ENCODE results near the gene MACROD2. TPM values are rescaled to one million over a fixed set of nuclear protein-coding genes. Genes with fewer than 3 reads are reported as not detected.

MACROD2 gene
- polyA plus RNA-seq, 2 of the 4 experiments (the other 2 are of a cell fraction) = 0.96 to 1.3 TPM

DNA sequence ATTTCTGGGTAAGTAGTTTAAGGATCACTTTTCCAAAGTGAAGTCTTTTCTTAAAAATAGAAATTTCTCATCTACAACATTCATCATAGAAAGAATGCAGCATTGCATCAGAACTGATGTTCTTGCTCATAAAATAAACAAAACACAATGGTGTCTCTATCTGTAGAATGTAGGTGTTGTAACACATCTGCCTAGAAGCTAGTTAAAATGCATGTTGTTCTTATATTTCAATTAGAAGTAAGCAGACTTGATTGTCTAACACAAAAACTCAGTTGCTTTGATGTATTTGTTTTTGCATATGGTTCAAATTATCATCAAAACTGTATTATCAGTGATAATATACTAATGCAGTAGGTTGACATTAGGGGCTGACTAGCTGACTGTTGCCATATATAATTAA is 996.8 kb downstream of the MACROD2 start:
- Histone ChIP-seq H3K9me3 (peaks cover 17% of the 10 kb centered on the region; the same call in 2 of the 3 replicates), H3K27ac (peak overlapping the region; percentile 55 to 74; a peak in 5 of 6 replicates), H3K4me2 (peak overlapping the region; percentile 39), H3K4me3 (no peak overlapping the region), H3K4me1 (peaks cover 35% of the 10 kb centered on the region)
- POLR2A ChIA-PET = no interaction called here
- DNase-seq (ENCODE audit: low read depth in 1 of 2, low spot score in 1 of 2) (peak; percentile 38 to 69), ATAC-seq (peak; percentile 67 to 71; a peak in 5 of 6 replicates), FAIRE-seq (no peak)
- CTCF ChIA-PET = no interaction called here
- TF ChIP-seq EP300 (IDR thresholded peaks at IDR 0.05) (peak in 1 of 2 experiments; percentile 67; a peak in 1 of 5 replicates), CBX8 (IDR thresholded peaks at IDR 0.05) (no peak), SMC3 (IDR thresholded peaks at IDR 0.05) (peak; percentile 31; the same call in 1 of the 3 replicates), KDM1A (IDR thresholded peaks at IDR 0.05; ENCODE audit: low read depth) (no peak), POLR2A (IDR thresholded peaks at IDR 0.05; ENCODE audit: low read length) (no peak), RCOR1 (IDR thresholded peaks at IDR 0.05; ENCODE audit: low read depth, low read length) (no peak), HOXB13 (CRISPR knock-in tag; IDR thresholded peaks at IDR 0.05; ENCODE audit: low read depth) (no peak), SREBF2 (IDR thresholded peaks at IDR 0.05) (no peak), HDAC2 (IDR thresholded peaks at IDR 0.05) (no peak), RAD21 (conservative IDR thresholded peaks at IDR 0.05 in 1 of 2, IDR thresholded peaks at IDR 0.05 in 1 of 2) (no peak; a peak in 1 of 5 replicates), FOSL2 (IDR thresholded peaks at IDR 0.05) (0 out of 2 replicates have a peak, but pooled peaks have one; percentile 24), FOSL2 (CRISPR knock-in tag; IDR thresholded peaks at IDR 0.05) (peak; percentile 88), GATA3 (IDR thresholded peaks at IDR 0.05; ENCODE audit: borderline replicate concordance) (peak; percentile 73), MAFK (IDR thresholded peaks at IDR 0.05; ENCODE audit: partially characterized antibody) (no peak), ZFP36 (IDR thresholded peaks at IDR 0.05; ENCODE audit: borderline replicate concordance, partially characterized antibody) (no peak), HOXB5 (CRISPR knock-in tag; IDR thresholded peaks at IDR 0.05) (no peak), CBX2 (IDR thresholded peaks at IDR 0.05; ENCODE audit: borderline replicate concordance, low read depth) (no peak), NFE2L2 (conservative IDR thresholded peaks at IDR 0.05; ENCODE audit: low read length) (no peak), CHD4 (IDR thresholded peaks at IDR 0.05; ENCODE audit: borderline replicate concordance) (no peak), ZC3H11A (IDR thresholded peaks at IDR 0.05) (no peak), NPAS2 (CRISPR knock-in tag; IDR thresholded peaks at IDR 0.05; ENCODE audit: borderline replicate concordance) (no peak), EHF (CRISPR knock-in tag; IDR thresholded peaks at IDR 0.05) (no peak), TP53 (CRISPR knock-in tag; IDR thresholded peaks at IDR 0.05) (no peak), FOXS1 (CRISPR knock-in tag; IDR thresholded peaks at IDR 0.05) (peak; percentile 27; the same call in 1 of the 2 replicates), FOSB (CRISPR knock-in tag; IDR thresholded peaks at IDR 0.05) (no peak), HOXA7 (CRISPR knock-in tag; IDR thresholded peaks at IDR 0.05) (no peak), JUN (IDR thresholded peaks at IDR 0.05) (peak in 1 of 2 experiments; percentile 54; a peak in 1 of 5 replicates), CEBPB (IDR thresholded peaks at IDR 0.05) (peak; percentile 94 to 95), ZSCAN20 (CRISPR knock-in tag; IDR thresholded peaks at IDR 0.05) (no peak; the same call in 1 of the 2 replicates)
- TF ChIP-seq, protein P1, sequence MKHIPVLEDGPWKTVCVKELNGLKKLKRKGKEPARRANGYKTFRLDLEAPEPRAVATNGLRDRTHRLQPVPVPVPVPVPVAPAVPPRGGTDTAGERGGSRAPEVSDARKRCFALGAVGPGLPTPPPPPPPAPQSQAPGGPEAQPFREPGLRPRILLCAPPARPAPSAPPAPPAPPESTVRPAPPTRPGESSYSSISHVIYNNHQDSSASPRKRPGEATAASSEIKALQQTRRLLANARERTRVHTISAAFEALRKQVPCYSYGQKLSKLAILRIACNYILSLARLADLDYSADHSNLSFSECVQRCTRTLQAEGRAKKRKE (CRISPR knock-in tag; IDR thresholded peaks at IDR 0.05; ENCODE audit: low read depth) = no peak
- TF ChIP-seq, protein P2, sequence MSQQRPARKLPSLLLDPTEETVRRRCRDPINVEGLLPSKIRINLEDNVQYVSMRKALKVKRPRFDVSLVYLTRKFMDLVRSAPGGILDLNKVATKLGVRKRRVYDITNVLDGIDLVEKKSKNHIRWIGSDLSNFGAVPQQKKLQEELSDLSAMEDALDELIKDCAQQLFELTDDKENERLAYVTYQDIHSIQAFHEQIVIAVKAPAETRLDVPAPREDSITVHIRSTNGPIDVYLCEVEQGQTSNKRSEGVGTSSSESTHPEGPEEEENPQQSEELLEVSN (IDR thresholded peaks at IDR 0.05; ENCODE audit: borderline replicate concordance, low read depth) = no peak
- TF ChIP-seq, protein P3, sequence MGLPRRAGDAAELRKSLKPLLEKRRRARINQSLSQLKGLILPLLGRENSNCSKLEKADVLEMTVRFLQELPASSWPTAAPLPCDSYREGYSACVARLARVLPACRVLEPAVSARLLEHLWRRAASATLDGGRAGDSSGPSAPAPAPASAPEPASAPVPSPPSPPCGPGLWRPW (IDR thresholded peaks at IDR 0.05) = peak; percentile 89
- TF ChIP-seq, protein P4, sequence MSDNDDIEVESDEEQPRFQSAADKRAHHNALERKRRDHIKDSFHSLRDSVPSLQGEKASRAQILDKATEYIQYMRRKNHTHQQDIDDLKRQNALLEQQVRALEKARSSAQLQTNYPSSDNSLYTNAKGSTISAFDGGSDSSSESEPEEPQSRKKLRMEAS (IDR thresholded peaks at IDR 0.05) = no peak
- TF ChIP-seq, protein P5, sequence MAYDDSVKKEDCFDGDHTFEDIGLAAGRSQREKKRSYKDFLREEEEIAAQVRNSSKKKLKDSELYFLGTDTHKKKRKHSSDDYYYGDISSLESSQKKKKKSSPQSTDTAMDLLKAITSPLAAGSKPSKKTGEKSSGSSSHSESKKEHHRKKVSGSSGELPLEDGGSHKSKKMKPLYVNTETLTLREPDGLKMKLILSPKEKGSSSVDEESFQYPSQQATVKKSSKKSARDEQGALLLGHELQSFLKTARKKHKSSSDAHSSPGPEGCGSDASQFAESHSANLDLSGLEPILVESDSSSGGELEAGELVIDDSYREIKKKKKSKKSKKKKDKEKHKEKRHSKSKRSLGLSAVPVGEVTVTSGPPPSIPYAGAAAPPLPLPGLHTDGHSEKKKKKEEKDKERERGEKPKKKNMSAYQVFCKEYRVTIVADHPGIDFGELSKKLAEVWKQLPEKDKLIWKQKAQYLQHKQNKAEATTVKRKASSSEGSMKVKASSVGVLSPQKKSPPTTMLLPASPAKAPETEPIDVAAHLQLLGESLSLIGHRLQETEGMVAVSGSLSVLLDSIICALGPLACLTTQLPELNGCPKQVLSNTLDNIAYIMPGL (CRISPR knock-in tag; IDR thresholded peaks at IDR 0.05; ENCODE audit: borderline replicate concordance) = no peak
- TF ChIP-seq, protein P6, sequence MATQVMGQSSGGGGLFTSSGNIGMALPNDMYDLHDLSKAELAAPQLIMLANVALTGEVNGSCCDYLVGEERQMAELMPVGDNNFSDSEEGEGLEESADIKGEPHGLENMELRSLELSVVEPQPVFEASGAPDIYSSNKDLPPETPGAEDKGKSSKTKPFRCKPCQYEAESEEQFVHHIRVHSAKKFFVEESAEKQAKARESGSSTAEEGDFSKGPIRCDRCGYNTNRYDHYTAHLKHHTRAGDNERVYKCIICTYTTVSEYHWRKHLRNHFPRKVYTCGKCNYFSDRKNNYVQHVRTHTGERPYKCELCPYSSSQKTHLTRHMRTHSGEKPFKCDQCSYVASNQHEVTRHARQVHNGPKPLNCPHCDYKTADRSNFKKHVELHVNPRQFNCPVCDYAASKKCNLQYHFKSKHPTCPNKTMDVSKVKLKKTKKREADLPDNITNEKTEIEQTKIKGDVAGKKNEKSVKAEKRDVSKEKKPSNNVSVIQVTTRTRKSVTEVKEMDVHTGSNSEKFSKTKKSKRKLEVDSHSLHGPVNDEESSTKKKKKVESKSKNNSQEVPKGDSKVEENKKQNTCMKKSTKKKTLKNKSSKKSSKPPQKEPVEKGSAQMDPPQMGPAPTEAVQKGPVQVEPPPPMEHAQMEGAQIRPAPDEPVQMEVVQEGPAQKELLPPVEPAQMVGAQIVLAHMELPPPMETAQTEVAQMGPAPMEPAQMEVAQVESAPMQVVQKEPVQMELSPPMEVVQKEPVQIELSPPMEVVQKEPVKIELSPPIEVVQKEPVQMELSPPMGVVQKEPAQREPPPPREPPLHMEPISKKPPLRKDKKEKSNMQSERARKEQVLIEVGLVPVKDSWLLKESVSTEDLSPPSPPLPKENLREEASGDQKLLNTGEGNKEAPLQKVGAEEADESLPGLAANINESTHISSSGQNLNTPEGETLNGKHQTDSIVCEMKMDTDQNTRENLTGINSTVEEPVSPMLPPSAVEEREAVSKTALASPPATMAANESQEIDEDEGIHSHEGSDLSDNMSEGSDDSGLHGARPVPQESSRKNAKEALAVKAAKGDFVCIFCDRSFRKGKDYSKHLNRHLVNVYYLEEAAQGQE (IDR thresholded peaks at IDR 0.05) = no peak
- TF ChIP-seq, protein P7, sequence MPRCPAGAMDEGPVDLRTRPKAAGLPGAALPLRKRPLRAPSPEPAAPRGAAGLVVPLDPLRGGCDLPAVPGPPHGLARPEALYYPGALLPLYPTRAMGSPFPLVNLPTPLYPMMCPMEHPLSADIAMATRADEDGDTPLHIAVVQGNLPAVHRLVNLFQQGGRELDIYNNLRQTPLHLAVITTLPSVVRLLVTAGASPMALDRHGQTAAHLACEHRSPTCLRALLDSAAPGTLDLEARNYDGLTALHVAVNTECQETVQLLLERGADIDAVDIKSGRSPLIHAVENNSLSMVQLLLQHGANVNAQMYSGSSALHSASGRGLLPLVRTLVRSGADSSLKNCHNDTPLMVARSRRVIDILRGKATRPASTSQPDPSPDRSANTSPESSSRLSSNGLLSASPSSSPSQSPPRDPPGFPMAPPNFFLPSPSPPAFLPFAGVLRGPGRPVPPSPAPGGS (IDR thresholded peaks at IDR 0.05) = 0 out of 3 replicates have a peak, but pooled peaks have one; percentile 55

Data from A549 (cell line).